ENCODE results near the gene EZH1.
A peak's percentile ranks its signal among the peaks of the same experiment; 100 is the strongest.
"Not testable (repeated sequence)": the region's sequence is repeated elsewhere in the genome, so short reads cannot be mapped to it uniquely, and the experiment has no call there.

The EZH1 gene

GRCh38 chr17:42672038-42672437 lies 72.8 kb downstream of the EZH1 start:
- DNase-seq: no peak

GRCh38 chr17:42670789-42671657 lies 73.8 kb downstream of the EZH1 start:
- no peak for DNase-seq

GRCh38 chr17:42669977-42670788 lies 74.7 kb downstream of the EZH1 start:
- DNase-seq: no peak

- DNase-seq: no peak
Observed at GRCh38 chr17:42669705-42669976, 75.2 kb downstream of the EZH1 start.

DNA sequence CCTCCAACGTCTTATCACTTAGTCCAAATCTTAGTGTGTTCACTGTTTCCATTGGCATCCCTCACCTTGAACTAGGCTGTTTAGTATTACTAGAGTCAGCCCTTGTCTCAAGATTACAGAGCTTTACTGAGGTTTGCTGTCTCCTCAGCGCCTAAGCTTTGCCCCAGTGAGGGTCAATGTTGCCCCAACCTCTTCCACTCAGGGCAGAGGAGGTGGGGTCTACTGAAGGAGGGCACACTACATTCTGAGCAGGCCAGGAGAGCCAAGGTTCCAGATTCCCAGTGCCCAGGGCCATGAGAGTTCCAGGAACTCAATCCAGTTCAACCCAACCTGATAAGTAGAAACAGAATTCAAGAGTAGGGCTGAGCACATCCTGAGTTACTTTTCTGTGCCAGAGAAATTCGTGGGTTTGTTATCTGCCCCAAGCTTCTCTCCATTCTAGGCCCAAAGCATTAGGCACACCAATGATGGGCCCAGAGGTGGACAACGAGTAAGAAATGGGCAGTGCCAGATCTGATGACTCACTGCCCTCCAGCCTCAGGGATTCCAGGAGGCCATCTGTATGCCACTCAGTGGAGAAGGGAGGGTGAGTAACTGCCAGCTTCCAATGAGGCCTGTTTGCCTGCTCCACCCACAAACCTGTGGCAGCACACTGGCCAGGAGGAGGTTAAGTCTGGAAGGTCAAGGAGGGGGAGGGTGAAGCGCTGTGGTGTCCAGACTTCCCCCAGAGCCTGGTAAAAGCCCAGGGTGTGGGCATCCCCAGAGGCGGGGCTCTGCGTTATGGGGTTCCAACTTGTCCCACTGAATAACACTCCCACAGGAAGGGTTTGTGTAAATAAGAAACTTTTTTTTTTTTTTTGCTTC lies 77.5 kb downstream of the EZH1 start:
- peak in 3 of 58 donors; percentile 16 to 44 (median 33) for DNase-seq

GRCh38 chr17:42666126-42666525 lies 78.7 kb downstream of the EZH1 start:
- DNase-seq: not testable (repeated sequence)

- DNase-seq: no peak
Observed at GRCh38 chr17:42665581-42666001, 79.2 kb downstream of the EZH1 start.

GRCh38 chr17:42660692-42661345 lies 84.0 kb downstream of the EZH1 start:
- no peak for DNase-seq

DNA sequence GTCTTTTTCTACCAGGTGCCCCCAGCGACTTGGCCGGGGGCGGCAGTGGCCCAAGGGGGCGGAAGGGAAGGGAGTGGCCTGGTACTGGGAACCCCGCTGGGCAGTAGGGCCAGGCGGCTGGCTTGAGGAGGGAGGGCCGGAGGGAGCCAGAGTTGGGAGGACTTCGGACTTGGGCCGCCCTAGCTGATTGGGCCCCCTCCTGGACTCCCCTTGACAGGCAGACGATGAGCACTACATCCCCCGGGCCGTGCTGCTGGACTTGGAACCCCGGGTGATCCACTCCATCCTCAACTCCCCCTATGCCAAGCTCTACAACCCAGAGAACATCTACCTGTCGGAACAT lies 84.9 kb downstream of the EZH1 start:
- DNase-seq: not testable (repeated sequence)

- peak; percentile 40 to 93 (median 83) for DNase-seq
Observed at GRCh38 chr17:42659079-42659931, 85.5 kb downstream of the EZH1 start, which contains the start of gene TUBG2. TSS of gene TUBG2 (plus strand) at chr17:42659284. CDS start at chr17:42659504, 220 bp downstream.

DNA sequence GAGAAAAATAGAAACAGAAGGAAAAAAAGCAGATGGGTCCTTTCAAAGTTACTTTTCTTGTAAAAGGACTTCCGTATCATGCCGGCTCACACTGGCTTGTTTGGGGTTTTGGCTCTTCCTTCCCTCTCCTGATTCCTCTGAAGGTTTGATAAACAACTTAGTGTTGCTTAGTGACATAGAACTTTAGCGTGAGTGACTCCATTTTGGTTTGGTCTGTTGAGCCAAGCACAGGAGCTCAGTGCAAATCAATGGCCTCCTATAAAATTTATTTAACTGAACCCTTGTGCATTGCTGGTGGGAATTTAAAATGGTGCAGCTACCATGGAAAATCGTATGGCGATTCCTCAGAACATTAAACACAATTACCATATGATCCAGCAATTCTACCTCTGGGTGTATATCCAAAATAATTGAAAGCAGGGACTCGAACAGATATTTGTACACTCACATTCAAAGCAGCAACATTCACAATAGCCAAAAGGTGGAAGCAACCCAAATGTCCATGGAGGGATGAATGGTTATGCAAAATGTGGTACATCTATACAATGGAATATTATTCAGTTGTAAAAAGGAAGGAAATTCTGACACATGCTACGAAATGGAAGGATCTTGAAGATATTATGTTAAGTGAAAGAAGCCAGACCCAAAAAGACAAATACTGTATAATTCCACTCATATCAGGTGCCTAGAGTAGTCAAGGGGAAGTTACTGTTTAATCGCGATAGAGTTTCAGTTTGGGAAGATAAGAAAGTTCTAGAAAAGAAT lies 86.8 kb downstream of the EZH1 start:
- no peak for DNase-seq

GRCh38 chr17:42655528-42655927 lies 89.3 kb downstream of the EZH1 start:
- no peak for DNase-seq

DNA sequence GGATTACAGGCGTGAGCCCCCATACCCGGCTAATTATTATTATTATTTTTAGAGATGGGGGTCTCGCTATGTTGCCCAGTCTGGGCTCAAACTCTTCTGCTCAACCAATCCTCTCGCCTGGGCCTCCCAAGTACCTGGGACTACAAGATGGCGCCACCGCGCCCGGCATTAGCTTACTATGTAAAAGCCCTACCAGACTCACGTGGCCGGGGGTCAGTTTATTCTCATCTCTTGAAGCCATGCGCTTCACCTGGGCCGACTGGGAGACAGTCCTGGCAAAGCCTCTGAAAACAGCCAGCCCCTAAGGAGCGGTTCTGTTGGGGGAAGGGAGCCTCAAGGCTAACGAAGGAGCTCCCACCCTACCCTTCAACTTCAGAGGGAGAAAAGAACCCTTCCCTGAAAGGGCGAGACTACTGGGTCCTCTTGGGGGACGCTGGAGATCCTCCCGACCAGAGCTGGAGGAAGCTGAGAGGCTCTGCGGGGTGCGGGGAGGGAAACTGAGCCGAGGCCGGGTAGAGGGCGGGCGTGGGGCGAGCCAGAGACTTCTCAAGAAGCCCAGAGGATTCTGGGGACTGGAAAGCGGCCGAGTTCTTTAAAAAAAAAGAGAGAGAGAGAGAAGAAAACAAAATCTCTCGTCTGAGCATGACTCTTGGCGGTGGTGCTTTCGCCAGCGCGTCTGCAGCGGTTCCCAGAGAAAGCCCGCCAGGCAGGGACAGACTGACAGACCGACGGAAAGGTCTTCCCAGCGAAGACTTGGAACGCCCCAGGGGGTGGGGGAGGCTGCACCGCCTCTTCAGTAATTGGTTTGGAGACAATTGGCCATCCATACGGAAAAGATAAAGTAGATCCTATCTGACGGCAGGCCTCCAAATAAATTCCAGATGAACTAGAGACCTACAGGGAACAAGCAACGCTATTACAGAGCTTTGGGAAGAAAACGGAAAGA lies 91.4 kb downstream of the EZH1 start:
- DNase-seq: peak in 48 of 58 donors; percentile 4 to 75 (median 36)

GRCh38 chr17:42651392-42651791 lies 93.4 kb downstream of the EZH1 start:
- no peak for DNase-seq
